ENCODE measurements around the gene SRGAP2C.
"Not testable (repeated sequence)": the region's sequence is repeated elsewhere in the genome, so short reads cannot be mapped to it uniquely, and the experiment has no call there.

- TF ChIP-seq EP300 (conservative IDR thresholded peaks at IDR 0.05; ENCODE audit: poor library complexity, severe bottlenecking); POLR2AphosphoS5 (IDR thresholded peaks at IDR 0.05): not testable (repeated sequence)
- TF ChIP-seq, protein P1, sequence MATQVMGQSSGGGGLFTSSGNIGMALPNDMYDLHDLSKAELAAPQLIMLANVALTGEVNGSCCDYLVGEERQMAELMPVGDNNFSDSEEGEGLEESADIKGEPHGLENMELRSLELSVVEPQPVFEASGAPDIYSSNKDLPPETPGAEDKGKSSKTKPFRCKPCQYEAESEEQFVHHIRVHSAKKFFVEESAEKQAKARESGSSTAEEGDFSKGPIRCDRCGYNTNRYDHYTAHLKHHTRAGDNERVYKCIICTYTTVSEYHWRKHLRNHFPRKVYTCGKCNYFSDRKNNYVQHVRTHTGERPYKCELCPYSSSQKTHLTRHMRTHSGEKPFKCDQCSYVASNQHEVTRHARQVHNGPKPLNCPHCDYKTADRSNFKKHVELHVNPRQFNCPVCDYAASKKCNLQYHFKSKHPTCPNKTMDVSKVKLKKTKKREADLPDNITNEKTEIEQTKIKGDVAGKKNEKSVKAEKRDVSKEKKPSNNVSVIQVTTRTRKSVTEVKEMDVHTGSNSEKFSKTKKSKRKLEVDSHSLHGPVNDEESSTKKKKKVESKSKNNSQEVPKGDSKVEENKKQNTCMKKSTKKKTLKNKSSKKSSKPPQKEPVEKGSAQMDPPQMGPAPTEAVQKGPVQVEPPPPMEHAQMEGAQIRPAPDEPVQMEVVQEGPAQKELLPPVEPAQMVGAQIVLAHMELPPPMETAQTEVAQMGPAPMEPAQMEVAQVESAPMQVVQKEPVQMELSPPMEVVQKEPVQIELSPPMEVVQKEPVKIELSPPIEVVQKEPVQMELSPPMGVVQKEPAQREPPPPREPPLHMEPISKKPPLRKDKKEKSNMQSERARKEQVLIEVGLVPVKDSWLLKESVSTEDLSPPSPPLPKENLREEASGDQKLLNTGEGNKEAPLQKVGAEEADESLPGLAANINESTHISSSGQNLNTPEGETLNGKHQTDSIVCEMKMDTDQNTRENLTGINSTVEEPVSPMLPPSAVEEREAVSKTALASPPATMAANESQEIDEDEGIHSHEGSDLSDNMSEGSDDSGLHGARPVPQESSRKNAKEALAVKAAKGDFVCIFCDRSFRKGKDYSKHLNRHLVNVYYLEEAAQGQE (IDR thresholded peaks at IDR 0.05; ENCODE audit: borderline replicate concordance): not testable (repeated sequence)
- TF ChIP-seq, protein P2, sequence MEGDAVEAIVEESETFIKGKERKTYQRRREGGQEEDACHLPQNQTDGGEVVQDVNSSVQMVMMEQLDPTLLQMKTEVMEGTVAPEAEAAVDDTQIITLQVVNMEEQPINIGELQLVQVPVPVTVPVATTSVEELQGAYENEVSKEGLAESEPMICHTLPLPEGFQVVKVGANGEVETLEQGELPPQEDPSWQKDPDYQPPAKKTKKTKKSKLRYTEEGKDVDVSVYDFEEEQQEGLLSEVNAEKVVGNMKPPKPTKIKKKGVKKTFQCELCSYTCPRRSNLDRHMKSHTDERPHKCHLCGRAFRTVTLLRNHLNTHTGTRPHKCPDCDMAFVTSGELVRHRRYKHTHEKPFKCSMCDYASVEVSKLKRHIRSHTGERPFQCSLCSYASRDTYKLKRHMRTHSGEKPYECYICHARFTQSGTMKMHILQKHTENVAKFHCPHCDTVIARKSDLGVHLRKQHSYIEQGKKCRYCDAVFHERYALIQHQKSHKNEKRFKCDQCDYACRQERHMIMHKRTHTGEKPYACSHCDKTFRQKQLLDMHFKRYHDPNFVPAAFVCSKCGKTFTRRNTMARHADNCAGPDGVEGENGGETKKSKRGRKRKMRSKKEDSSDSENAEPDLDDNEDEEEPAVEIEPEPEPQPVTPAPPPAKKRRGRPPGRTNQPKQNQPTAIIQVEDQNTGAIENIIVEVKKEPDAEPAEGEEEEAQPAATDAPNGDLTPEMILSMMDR (IDR thresholded peaks at IDR 0.05; ENCODE audit: poor library complexity, severe bottlenecking): not testable (repeated sequence)
Observed at GRCh38 chr1:121299514-121300149, 114.9 kb downstream of the SRGAP2C start.

All from neural cell (in vitro differentiated cells).